H54 (cell line): ENCODE data around the gene KLHL14.
"Not testable (repeated sequence)": the region's sequence is repeated elsewhere in the genome, so short reads cannot be mapped to it uniquely, and the experiment has no call there.

Source experiments
- DNase-seq: peaks from one replicate; pipeline ENCODE4 v3.0.0; 2011; ENCODE audit warnings: low spot score, mixed read lengths; ENCODE audit not compliant: insufficient read length
- FAIRE-seq: peaks from 3 replicates; lab custom pipeline; 2011; peaks lifted over from hg19 to GRCh38; lab: Jason Lieb, UNC
- POLR2A ChIP-seq: IDR thresholded peaks from 2 replicates; pipeline ENCODE4 v1.6.1; 2011; ENCODE audit warnings: low read depth, mild to moderate bottlenecking, low read length

The KLHL14 gene

GRCh38 chr18:32672398-32672797 is 100.4 kb downstream of the KLHL14 start:
- TF ChIP-seq POLR2A = no peak
- DNase-seq (no peak), FAIRE-seq (no peak)

GRCh38 chr18:32670727-32671126 is 102.1 kb downstream of the KLHL14 start:
- DNase-seq = no peak
- TF ChIP-seq POLR2A = no peak
- no peak for FAIRE-seq

GRCh38 chr18:32669549-32670165 is 103.2 kb downstream of the KLHL14 start:
- no peak for FAIRE-seq
- no peak for TF ChIP-seq POLR2A
- DNase-seq = no peak

- DNase-seq = no peak
- FAIRE-seq = no peak
- TF ChIP-seq POLR2A = no peak
Observed at GRCh38 chr18:32668956-32669355, 103.9 kb downstream of the KLHL14 start.

GRCh38 chr18:32661486-32662299 is 111.1 kb downstream of the KLHL14 start:
- no peak for DNase-seq
- no peak for FAIRE-seq
- no peak for TF ChIP-seq POLR2A

GRCh38 chr18:32654507-32654906 is 118.3 kb downstream of the KLHL14 start:
- DNase-seq, FAIRE-seq: not testable (repeated sequence)

GRCh38 chr18:32637659-32638058 is 135.2 kb downstream of the KLHL14 start:
- not testable (repeated sequence) for FAIRE-seq, DNase-seq

GRCh38 chr18:32637226-32637625 is 135.6 kb downstream of the KLHL14 start:
- no peak for DNase-seq
- FAIRE-seq = no peak

GRCh38 chr18:32634876-32635431 is 137.9 kb downstream of the KLHL14 start:
- FAIRE-seq (no peak), DNase-seq (no peak)
- TF ChIP-seq POLR2A = no peak

More at GRCh38 chr18:32637226-32637625, 135.6 kb downstream of the KLHL14 start:
- TF ChIP-seq POLR2A = no peak

GRCh38 chr18:32629981-32630700 is 142.7 kb downstream of the KLHL14 start:
- DNase-seq (no peak), FAIRE-seq (no peak)
- no peak for TF ChIP-seq POLR2A

- TF ChIP-seq POLR2A = no peak
- FAIRE-seq (no peak), DNase-seq (no peak)
Observed at GRCh38 chr18:32629292-32629691, 143.5 kb downstream of the KLHL14 start.

- TF ChIP-seq POLR2A = no peak
Observed at GRCh38 chr18:32624182-32624723, 148.6 kb downstream of the KLHL14 start.

GRCh38 chr18:32623563-32623962 is 149.3 kb downstream of the KLHL14 start:
- no peak for TF ChIP-seq POLR2A
- no peak for FAIRE-seq

More at GRCh38 chr18:32624182-32624723, 148.6 kb downstream of the KLHL14 start:
- DNase-seq (no peak), FAIRE-seq (no peak)

More at GRCh38 chr18:32623563-32623962, 149.3 kb downstream of the KLHL14 start:
- no peak for DNase-seq
